Smooth muscle cell (in vitro differentiated cells): ENCODE results near the gene ACBD5. TPM values are rescaled to one million over a fixed set of nuclear protein-coding genes. Genes with fewer than 3 reads are reported as not detected.
A peak's percentile ranks its signal among the peaks of the same experiment; 100 is the strongest.

ENCODE experiments used
- DNase-seq: peaks from one replicate; lab custom pipeline; 2025; ENCODE audit not compliant: unreplicated experiment; lab: John Stamatoyannopoulos, UW
- H2AFZ ChIP-seq: fragments of 200-600 bp; sonication (generic); 2 replicates; pipeline ENCODE4 v1.6.0; 2016; ENCODE audit warnings: antibody characterized with exemption, low read depth, mild to moderate bottlenecking
- H3F3A ChIP-seq: fragments of 200-600 bp; sonication (generic); 2 replicates; pipeline ENCODE4 v1.6.0; 2017; ENCODE audit warnings: antibody characterized with exemption, low read depth
- H3K27ac ChIP-seq: fragments of 200-600 bp; sonication (generic); 2 replicates; pipeline ENCODE4 v1.5.1; 2016; ENCODE audit warnings: low read depth, mild to moderate bottlenecking
- H3K27me3 ChIP-seq: fragments of 200-600 bp; sonication (generic); 2 replicates; pipeline ENCODE4 v1.6.1; 2016; ENCODE audit warnings: low read depth, mild to moderate bottlenecking
- H3K36me3 ChIP-seq: fragments of 200-600 bp; sonication (generic); 2 replicates; pipeline ENCODE4 v1.5.1; 2016; ENCODE audit warnings: low read depth
- H3K4me1 ChIP-seq: fragments of 200-600 bp; sonication (generic); 2 replicates; pipeline ENCODE4 v1.5.1; 2016; ENCODE audit warnings: low read depth
- H3K4me2 ChIP-seq: fragments of 200-600 bp; sonication (generic); 2 replicates; pipeline ENCODE4 v1.6.0; 2016; ENCODE audit warnings: mild to moderate bottlenecking
- H3K4me3 ChIP-seq: fragments of 200-600 bp; sonication (generic); 2 replicates; pipeline ENCODE4 v1.5.1; 2016; ENCODE audit warnings: mild to moderate bottlenecking
- H3K79me2 ChIP-seq: fragments of 200-600 bp; sonication (generic); 2 replicates; pipeline ENCODE4 v1.6.0; 2016; ENCODE audit warnings: low read depth, mild to moderate bottlenecking
- H3K9ac ChIP-seq: fragments of 200-600 bp; sonication (generic); 2 replicates; pipeline ENCODE4 v1.6.0; 2016; ENCODE audit warnings: low read depth
- H3K9me3 ChIP-seq: fragments of 200-600 bp; sonication (generic); replicated peaks from 2 replicates; pipeline ENCODE4 v1.5.1; 2016; ENCODE audit warnings: low read depth
- H4K20me1 ChIP-seq: fragments of 200-600 bp; sonication (generic); 2 replicates; pipeline ENCODE4 v1.6.0; 2016; ENCODE audit warnings: low read depth
- WGBS: methylation state at CpG from one replicate; pipeline ENCODE4 v1.1.7; 2016; ENCODE audit warnings: low lambda C conversion rate; 5-methylcytosine and 5-hydroxymethylcytosine counted together
- polyA plus RNA-seq: library from polyadenylated mRNA; unstranded; fragments of >200 nt; fragmentation: Nextera tagmentation; extraction: Ambion mirVana; gene quantifications from 2 replicates; pipeline ENCODE4 v1.2.1, GENCODE V29; 2016
- total RNA-seq: library from RNA; depleted of rRNA; stranded (reverse); fragments of >200 nt; gene quantifications from 2 replicates; pipeline ENCODE4 v1.2.3, GENCODE V29; 2014
- TF ChIP-seq, protein P1 (sequence below): fragments of 200-600 bp; sonication (generic); IDR thresholded peaks from 2 replicates; pipeline ENCODE4 v1.5.1; 2017; ENCODE audit warnings: borderline replicate concordance, mild to moderate bottlenecking, antibody characterized with exemption; ENCODE audit not compliant: insufficient read depth, poor library complexity, severe bottlenecking

Gene ACBD5
- total and polyA plus RNA-seq, 2 experiments from 2014 or later = 14.7 to 18.7 TPM

DNA sequence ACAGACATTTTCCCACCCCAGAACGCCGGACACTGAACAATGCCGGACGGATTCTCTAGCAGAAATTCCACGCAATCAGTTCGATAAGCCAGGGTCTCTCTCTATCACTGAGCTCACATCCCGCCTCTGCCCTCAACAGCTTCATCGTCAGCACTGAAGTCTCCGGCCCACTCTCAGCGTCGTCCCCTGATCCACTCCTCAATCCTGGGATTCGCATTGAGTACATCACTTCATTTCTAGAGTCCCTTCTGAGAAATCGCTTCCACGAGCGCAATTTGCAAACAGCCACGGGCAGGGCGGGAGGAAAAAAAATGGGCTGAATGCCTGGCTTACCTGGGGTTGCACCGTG is 86.8 kb downstream of the ACBD5 start:
- WGBS = under 1% methylated on average over 18 of the region's 18 CpGs
- DNase-seq = no peak
- TF ChIP-seq, protein P1, sequence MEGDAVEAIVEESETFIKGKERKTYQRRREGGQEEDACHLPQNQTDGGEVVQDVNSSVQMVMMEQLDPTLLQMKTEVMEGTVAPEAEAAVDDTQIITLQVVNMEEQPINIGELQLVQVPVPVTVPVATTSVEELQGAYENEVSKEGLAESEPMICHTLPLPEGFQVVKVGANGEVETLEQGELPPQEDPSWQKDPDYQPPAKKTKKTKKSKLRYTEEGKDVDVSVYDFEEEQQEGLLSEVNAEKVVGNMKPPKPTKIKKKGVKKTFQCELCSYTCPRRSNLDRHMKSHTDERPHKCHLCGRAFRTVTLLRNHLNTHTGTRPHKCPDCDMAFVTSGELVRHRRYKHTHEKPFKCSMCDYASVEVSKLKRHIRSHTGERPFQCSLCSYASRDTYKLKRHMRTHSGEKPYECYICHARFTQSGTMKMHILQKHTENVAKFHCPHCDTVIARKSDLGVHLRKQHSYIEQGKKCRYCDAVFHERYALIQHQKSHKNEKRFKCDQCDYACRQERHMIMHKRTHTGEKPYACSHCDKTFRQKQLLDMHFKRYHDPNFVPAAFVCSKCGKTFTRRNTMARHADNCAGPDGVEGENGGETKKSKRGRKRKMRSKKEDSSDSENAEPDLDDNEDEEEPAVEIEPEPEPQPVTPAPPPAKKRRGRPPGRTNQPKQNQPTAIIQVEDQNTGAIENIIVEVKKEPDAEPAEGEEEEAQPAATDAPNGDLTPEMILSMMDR = no peak

DNA sequence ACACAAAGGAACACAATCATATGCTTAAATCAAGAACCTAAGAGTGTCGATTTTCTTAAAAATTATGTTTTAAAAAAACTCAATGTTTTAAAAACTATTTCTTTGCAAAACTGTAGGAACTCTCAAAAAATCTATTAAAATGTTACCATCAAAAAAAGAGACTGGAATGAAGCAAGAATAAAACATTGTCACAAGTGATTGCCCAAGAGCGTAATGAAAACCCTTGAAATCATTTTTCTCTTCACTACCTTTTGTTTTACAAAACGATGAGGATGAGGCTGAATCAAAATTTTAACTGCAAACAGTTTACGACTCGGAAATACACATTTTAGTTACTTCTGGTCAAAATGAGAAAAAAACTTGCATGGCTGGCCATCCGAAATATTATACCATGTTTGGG is 87.3 kb downstream of the ACBD5 start:
- peak overlapping the region; percentile 50 for H2AFZ ChIP-seq
- H3K4me1 ChIP-seq = peaks cover 17% of the 10 kb centered on the region
- DNase-seq = no peak
- peak overlapping the region; percentile 97 for H3K4me3 ChIP-seq
- peaks cover 81% of the 10 kb centered on the region for H3K79me2 ChIP-seq
- no peaks in the 10 kb centered on the region for H3K9me3 ChIP-seq
- peak overlapping the region; percentile 100 for H3K27ac ChIP-seq
- no peaks in the 10 kb centered on the region for H3F3A ChIP-seq
- peaks cover 5% of the 10 kb centered on the region for H3K36me3 ChIP-seq
- H3K9ac ChIP-seq = peak overlapping the region; percentile 99
- H3K4me2 ChIP-seq = peak overlapping the region; percentile 98
- 2% methylated on average over 6 of the region's 6 CpGs for WGBS
- TF ChIP-seq, protein P1 = no peak
- peaks cover 52% of the 10 kb centered on the region for H4K20me1 ChIP-seq
- H3K27me3 ChIP-seq = no peaks in the 10 kb centered on the region

More for the DNA sequence above, 86.8 kb downstream of the ACBD5 start:
- Histone ChIP-seq H3K9me3 (no peaks in the 10 kb centered on the region), H3K27me3 (no peaks in the 10 kb centered on the region), H3K27ac (peak overlapping the region; percentile 100), H3F3A (no peaks in the 10 kb centered on the region), H3K79me2 (peaks cover 78% of the 10 kb centered on the region), H3K36me3 (peaks cover under 1% of the 10 kb centered on the region), H3K4me1 (peaks cover 17% of the 10 kb centered on the region), H2AFZ (peak overlapping the region; percentile 50), H4K20me1 (peaks cover 47% of the 10 kb centered on the region), H3K4me2 (peak overlapping the region; percentile 98), H3K4me3 (peak overlapping the region; percentile 97), H3K9ac (peak overlapping the region; percentile 99)

DNA sequence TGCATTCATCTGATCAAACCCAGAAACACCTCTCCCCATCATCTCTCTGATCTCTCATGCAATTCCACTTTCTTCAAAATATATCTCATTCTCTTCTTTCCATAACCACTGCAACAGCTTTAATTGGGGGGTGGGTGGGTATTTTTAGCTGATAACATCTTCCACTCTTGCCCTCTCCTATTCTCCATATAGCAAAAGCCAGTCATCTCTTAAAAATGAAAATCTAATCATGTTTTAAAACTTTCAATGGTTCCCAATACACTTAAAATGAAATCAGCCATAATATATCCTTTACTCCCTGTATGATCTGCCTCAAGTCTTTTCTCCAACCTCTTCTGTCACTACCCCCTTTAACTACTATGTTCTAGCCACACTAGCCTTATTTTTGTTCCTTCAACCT is 87.9 kb downstream of the ACBD5 start:
- Histone ChIP-seq H4K20me1 (peaks cover 59% of the 10 kb centered on the region), H3K4me3 (peak overlapping the region; percentile 97), H3K4me1 (peaks cover 17% of the 10 kb centered on the region), H3K9ac (peak overlapping the region; percentile 99), H3K4me2 (peak overlapping the region; percentile 98), H3K27ac (peak overlapping the region; percentile 100), H2AFZ (no peak overlapping the region), H3K79me2 (peaks cover 81% of the 10 kb centered on the region), H3K27me3 (no peaks in the 10 kb centered on the region), H3F3A (no peaks in the 10 kb centered on the region), H3K9me3 (no peaks in the 10 kb centered on the region), H3K36me3 (peaks cover 7% of the 10 kb centered on the region)
- no peak for DNase-seq
- TF ChIP-seq, protein P1 = no peak

DNA sequence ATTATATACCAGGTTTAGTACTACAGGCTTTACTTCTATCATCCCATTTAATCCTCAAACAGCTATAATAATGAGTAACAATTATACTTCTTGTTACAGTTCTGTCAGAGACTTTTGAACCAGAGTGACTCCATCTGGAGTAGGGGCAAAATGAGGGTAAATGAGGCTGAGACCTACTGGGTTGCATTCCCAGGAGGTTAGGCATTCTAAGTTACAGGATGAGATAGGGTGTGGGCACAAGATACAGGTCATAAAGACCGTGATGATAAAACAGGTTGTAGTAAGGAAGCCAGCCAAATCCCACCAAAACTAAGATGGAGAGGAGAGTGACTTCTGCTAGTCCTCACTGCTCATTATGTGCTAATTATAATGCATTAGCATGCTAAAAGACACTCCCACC is 90.3 kb downstream of the ACBD5 start:
- H4K20me1 ChIP-seq = peaks cover 81% of the 10 kb centered on the region
- DNase-seq = no peak
- no peaks in the 10 kb centered on the region for H3K27me3 ChIP-seq
- H3K36me3 ChIP-seq = peaks cover 20% of the 10 kb centered on the region
- H3K9ac ChIP-seq = no peak overlapping the region
- 90% methylated on average over 1 of the region's 1 CpG for WGBS
- H3K27ac ChIP-seq = no peak overlapping the region
- TF ChIP-seq, protein P1 = no peak
- H3K4me2 ChIP-seq = no peak overlapping the region
- H3K79me2 ChIP-seq = peaks cover 90% of the 10 kb centered on the region
- no peaks in the 10 kb centered on the region for H3F3A ChIP-seq
- H3K9me3 ChIP-seq = no peaks in the 10 kb centered on the region
- H3K4me3 ChIP-seq = no peak overlapping the region
- no peak overlapping the region for H2AFZ ChIP-seq
- peaks cover 19% of the 10 kb centered on the region for H3K4me1 ChIP-seq
